Measurements from ENCODE around the gene BRD3OS.

The BRD3OS gene

GRCh38 chr9:134031783-134032182 lies 6.5 kb downstream of the BRD3OS start:
- FAIRE-seq: no peak
- no peak for DNase-seq (ENCODE audit: insufficient read length, low spot score)

GRCh38 chr9:134032456-134033222 lies 7.4 kb downstream of the BRD3OS start:
- FAIRE-seq (no peak), DNase-seq (ENCODE audit: insufficient read length, low spot score) (no peak)

GRCh38 chr9:134033516-134034214 lies 8.4 kb downstream of the BRD3OS start:
- DNase-seq (ENCODE audit: insufficient read length, low spot score) (no peak), FAIRE-seq (no peak)

GRCh38 chr9:134034215-134035040 lies 9.1 kb downstream of the BRD3OS start:
- no peak for FAIRE-seq
- DNase-seq (ENCODE audit: insufficient read length, low spot score): no peak

- FAIRE-seq (no peak), DNase-seq (ENCODE audit: insufficient read length, low spot score) (no peak)
Observed at GRCh38 chr9:134035041-134036039, 10.1 kb downstream of the BRD3OS start.

- DNase-seq (ENCODE audit: insufficient read length, low spot score): no peak
- no peak for FAIRE-seq
Observed at GRCh38 chr9:134036130-134036529, 10.8 kb downstream of the BRD3OS start.

GRCh38 chr9:134037641-134038040 lies 12.4 kb downstream of the BRD3OS start:
- FAIRE-seq (no peak), DNase-seq (ENCODE audit: insufficient read length, low spot score) (no peak)

- no peak for FAIRE-seq
Observed at GRCh38 chr9:134039386-134040175, 14.3 kb downstream of the BRD3OS start.

GRCh38 chr9:134040176-134040565 lies 14.9 kb downstream of the BRD3OS start:
- FAIRE-seq: no peak

More at GRCh38 chr9:134039386-134040175, 14.3 kb downstream of the BRD3OS start:
- DNase-seq (ENCODE audit: insufficient read length, low spot score): no peak

GRCh38 chr9:134040781-134041648 lies 15.7 kb downstream of the BRD3OS start:
- DNase-seq (ENCODE audit: insufficient read length, low spot score) (no peak), FAIRE-seq (no peak)

More at GRCh38 chr9:134040176-134040565, 14.9 kb downstream of the BRD3OS start:
- DNase-seq (ENCODE audit: insufficient read length, low spot score): no peak

- DNase-seq (ENCODE audit: insufficient read length, low spot score) (no peak), FAIRE-seq (no peak)
Observed at GRCh38 chr9:134041649-134041962, 16.3 kb downstream of the BRD3OS start.

GRCh38 chr9:134043531-134043988 lies 18.3 kb downstream of the BRD3OS start:
- DNase-seq (ENCODE audit: insufficient read length, low spot score): no peak
- no peak for FAIRE-seq

- no peak for DNase-seq (ENCODE audit: insufficient read length, low spot score)
- no peak for FAIRE-seq
Observed at GRCh38 chr9:134044944-134045343, 19.7 kb downstream of the BRD3OS start.

- DNase-seq (ENCODE audit: insufficient read length, low spot score): no peak
- no peak for FAIRE-seq
Observed at GRCh38 chr9:134045841-134046544, 20.7 kb downstream of the BRD3OS start.

GRCh38 chr9:134046894-134047681 lies 21.8 kb downstream of the BRD3OS start:
- FAIRE-seq (no peak), DNase-seq (ENCODE audit: insufficient read length, low spot score) (no peak)

GRCh38 chr9:134047868-134048581 lies 22.7 kb downstream of the BRD3OS start:
- FAIRE-seq: no peak
- no peak for DNase-seq (ENCODE audit: insufficient read length, low spot score)

Measured in HTR-8/SVneo (cell line).